ENCODE data around the gene NSG1. TPM values are rescaled to one million over a fixed set of nuclear protein-coding genes. Genes with fewer than 3 reads are reported as not detected.

NSG1 gene
- total and polyA plus RNA-seq, 2 donors (not counting 3 experiments of a cell fraction or from before 2014, with no cell fraction given) = 2.0 to 2.9 TPM

DNA sequence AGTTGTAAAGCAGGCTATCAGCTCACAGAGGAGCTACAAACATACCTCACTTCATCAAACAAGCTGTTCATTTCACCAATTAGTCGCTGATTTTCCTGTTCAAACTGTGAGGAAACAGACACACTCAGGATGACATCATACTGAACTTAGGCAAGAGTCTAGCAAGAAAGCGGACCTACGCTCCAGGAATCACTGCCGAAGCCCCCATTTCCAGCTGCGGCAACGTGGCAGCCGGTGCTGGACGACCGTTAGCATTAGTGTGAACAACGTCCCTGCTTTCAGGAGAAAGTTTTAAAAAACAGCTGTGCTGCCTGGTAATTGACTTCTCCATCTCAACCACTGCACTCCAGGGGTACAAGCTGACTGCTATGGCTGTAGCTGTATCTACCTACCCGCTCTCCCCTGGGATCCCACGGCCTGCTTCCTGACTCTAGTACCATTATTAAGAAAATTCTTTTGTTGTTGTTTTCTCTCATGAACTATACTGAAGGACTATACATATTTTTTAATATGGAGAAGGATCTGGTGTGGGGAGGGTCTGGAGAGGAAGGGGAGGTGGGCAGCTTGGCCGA, 38.3 kb downstream of the NSG1 start:
- BruUV-seq (replicated peaks) = no TSS peak
- dilution Hi-C loops (cut with MboI; ENCODE audit: extremely low pct_ligation_motif_present, low sequenced_read_pairs) = no loop called here
- Histone ChIP-seq H3K9me3 (replicated peaks; ENCODE audit: control insufficient read depth, insufficient read depth, low read length) (no peaks in the 10 kb centered on the region), H3K36me3 (ENCODE audit: control insufficient read depth in 2 of 2, extremely low read depth in 1 of 2, insufficient read depth in 2 of 2, low read length in 2 of 2) (peaks cover 2 to 12% of the 10 kb centered on the region in 2 experiments), H3K4me1 (ENCODE audit: control insufficient read depth, extremely low read depth, insufficient read depth, low read length) (no peaks in the 10 kb centered on the region), H3K79me2 (ENCODE audit: control insufficient read depth, insufficient read depth, low read length) (no peaks in the 10 kb centered on the region), H3K27me3 (ENCODE audit: control insufficient read depth in 2 of 2, insufficient read depth in 2 of 2, low read length in 2 of 2) (no peaks in the 10 kb centered on the region), H3K4me3 (replicated peaks in 1 of 3; ENCODE audit: insufficient read depth in 1 of 3, low read depth in 1 of 3, low read length in 3 of 3) (no peak overlapping the region), H4K20me1 (replicated peaks; ENCODE audit: control insufficient read depth, extremely low read depth, insufficient read depth, low read length) (no peaks in the 10 kb centered on the region), H2AFZ (ENCODE audit: low read depth, low read length) (no peak overlapping the region), H3K27ac (ENCODE audit: insufficient read depth, low read depth, low read length) (no peak overlapping the region), H3K9ac (replicated peaks; ENCODE audit: extremely low read depth, insufficient read depth, low read length) (no peak overlapping the region), H3K4me2 (ENCODE audit: insufficient read depth, low read length) (no peak overlapping the region), H3K9me1 (replicated peaks; ENCODE audit: control insufficient read depth, extremely low read depth, insufficient read depth, low read length) (no peaks in the 10 kb centered on the region)
- DNase-seq (ENCODE audit: low read depth, low spot score) (no peak), FAIRE-seq (no peak)
- intact Hi-C loops (cut with micrococcal nuclease) = no loop called here
- TF ChIP-seq POLR2AphosphoS5 (IDR thresholded peaks at IDR 0.05; ENCODE audit: insufficient read depth, low read depth, low read length) (no peak), POLR2A (IDR thresholded peaks at IDR 0.05; ENCODE audit: low read depth, low read length) (no peak), FOS (IDR thresholded peaks at IDR 0.05; ENCODE audit: borderline replicate concordance, insufficient read depth, low read length) (no peak), JUN (IDR thresholded peaks at IDR 0.05; ENCODE audit: borderline replicate concordance, insufficient read depth, insufficient read length, low read depth) (no peak), EZH2 (IDR thresholded peaks at IDR 0.05; ENCODE audit: borderline replicate concordance, low read depth, low read length, severe bottlenecking) (no peak), GATA2 (IDR thresholded peaks at IDR 0.05; ENCODE audit: insufficient read depth, insufficient read length, low read depth, low read length) (no peak), MYC (IDR thresholded peaks at IDR 0.05; ENCODE audit: low read depth, low read length) (no peak), CTCF (IDR thresholded peaks at IDR 0.05; ENCODE audit: extremely low read depth in 1 of 2, insufficient read depth in 1 of 2, low read depth in 1 of 2, low read length in 2 of 2) (no peak)
- TF ChIP-seq, protein P1, sequence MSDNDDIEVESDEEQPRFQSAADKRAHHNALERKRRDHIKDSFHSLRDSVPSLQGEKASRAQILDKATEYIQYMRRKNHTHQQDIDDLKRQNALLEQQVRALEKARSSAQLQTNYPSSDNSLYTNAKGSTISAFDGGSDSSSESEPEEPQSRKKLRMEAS (IDR thresholded peaks at IDR 0.05; ENCODE audit: insufficient read depth, insufficient read length) = no peak
- CTCF ChIA-PET = interaction anchor here (0.8 kb wide), 1 partner anchor 14 kb away, joined by 3 read pairs; no protein-coding TSS in a partner anchor
- POLR2A ChIA-PET = no interaction called here

Data from endothelial cell of umbilical vein (primary cell).